ENCODE results near the gene PPP3R1.

PPP3R1 gene

GRCh38 chr2:68266655-68267054, 14.3 kb upstream of the PPP3R1 start:
- no peaks in the 10 kb centered on the region for H3K36me3 ChIP-seq (ENCODE audit: insufficient read depth, low read length)
- no peak overlapping the region for H3K27ac ChIP-seq (ENCODE audit: low read depth, low read length, poor library complexity, severe bottlenecking)
- H3K27me3 ChIP-seq (ENCODE audit: insufficient read depth, low read length), result no peaks in the 10 kb centered on the region
- no peaks in the 10 kb centered on the region for H3F3A ChIP-seq (ENCODE audit: insufficient read depth, low read length)
- no peak overlapping the region for H3K9ac ChIP-seq (ENCODE audit: low read length)
- no peaks in the 10 kb centered on the region for H3K4me1 ChIP-seq (ENCODE audit: insufficient read depth, low read length, severe bottlenecking)
- H3K4me2 ChIP-seq (ENCODE audit: low read length), result no peak overlapping the region
- no peaks in the 10 kb centered on the region for H3K9me3 ChIP-seq (ENCODE audit: low read length)
- H3K4me3 ChIP-seq (ENCODE audit: low read depth, low read length, poor library complexity, severe bottlenecking), result no peak overlapping the region
- no peaks in the 10 kb centered on the region for H4K20me1 ChIP-seq (ENCODE audit: insufficient read depth, low read length)
- H2AFZ ChIP-seq (ENCODE audit: low read length), result no peak overlapping the region
- no peak for TF ChIP-seq CTCF (IDR thresholded peaks at IDR 0.05; ENCODE audit: low read length)
- TF ChIP-seq EZH2 (IDR thresholded peaks at IDR 0.05; ENCODE audit: borderline replicate concordance, low read length), result no peak
- no peaks in the 10 kb centered on the region for H3K9me2 ChIP-seq (ENCODE audit: low read depth, low read length)
- no peaks in the 10 kb centered on the region for H3K79me2 ChIP-seq (ENCODE audit: insufficient read depth, low read length)

- Histone ChIP-seq H3K79me2 (ENCODE audit: insufficient read depth, low read length) (no peaks in the 10 kb centered on the region), H3F3A (ENCODE audit: insufficient read depth, low read length) (no peaks in the 10 kb centered on the region), H3K9me2 (ENCODE audit: low read depth, low read length) (no peaks in the 10 kb centered on the region), H3K27ac (ENCODE audit: low read depth, low read length, poor library complexity, severe bottlenecking) (no peak overlapping the region), H3K9me3 (ENCODE audit: low read length) (no peaks in the 10 kb centered on the region), H3K9ac (ENCODE audit: low read length) (no peak overlapping the region), H3K36me3 (ENCODE audit: insufficient read depth, low read length) (no peaks in the 10 kb centered on the region), H2AFZ (ENCODE audit: low read length) (no peak overlapping the region), H3K4me1 (ENCODE audit: insufficient read depth, low read length, severe bottlenecking) (no peaks in the 10 kb centered on the region), H3K27me3 (ENCODE audit: insufficient read depth, low read length) (no peaks in the 10 kb centered on the region), H4K20me1 (ENCODE audit: insufficient read depth, low read length) (no peaks in the 10 kb centered on the region), H3K4me3 (ENCODE audit: low read depth, low read length, poor library complexity, severe bottlenecking) (no peak overlapping the region), H3K4me2 (ENCODE audit: low read length) (no peak overlapping the region)
- TF ChIP-seq CTCF (IDR thresholded peaks at IDR 0.05; ENCODE audit: low read length) (no peak), EZH2 (IDR thresholded peaks at IDR 0.05; ENCODE audit: borderline replicate concordance, low read length) (no peak)
Measured at GRCh38 chr2:68263632-68264031, 11.3 kb upstream of the PPP3R1 start.

GRCh38 chr2:68258851-68259250, 6.5 kb upstream of the PPP3R1 start:
- H3K9ac ChIP-seq (ENCODE audit: low read length), result no peak overlapping the region
- H3K4me1 ChIP-seq (ENCODE audit: insufficient read depth, low read length, severe bottlenecking), result peaks cover 21% of the 10 kb centered on the region
- no peak overlapping the region for H2AFZ ChIP-seq (ENCODE audit: low read length)
- TF ChIP-seq CTCF (IDR thresholded peaks at IDR 0.05; ENCODE audit: low read length), result no peak
- TF ChIP-seq EZH2 (IDR thresholded peaks at IDR 0.05; ENCODE audit: borderline replicate concordance, low read length), result no peak
- H3K9me2 ChIP-seq (ENCODE audit: low read depth, low read length), result no peaks in the 10 kb centered on the region
- H3K27ac ChIP-seq (ENCODE audit: low read depth, low read length, poor library complexity, severe bottlenecking), result no peak overlapping the region
- H3K4me2 ChIP-seq (ENCODE audit: low read length), result no peak overlapping the region
- H3K9me3 ChIP-seq (ENCODE audit: low read length), result no peaks in the 10 kb centered on the region
- H3K36me3 ChIP-seq (ENCODE audit: insufficient read depth, low read length), result no peaks in the 10 kb centered on the region
- no peaks in the 10 kb centered on the region for H3K27me3 ChIP-seq (ENCODE audit: insufficient read depth, low read length)
- no peak overlapping the region for H3K4me3 ChIP-seq (ENCODE audit: low read depth, low read length, poor library complexity, severe bottlenecking)
- no peaks in the 10 kb centered on the region for H3F3A ChIP-seq (ENCODE audit: insufficient read depth, low read length)
- peaks cover 4% of the 10 kb centered on the region; the same call in 1 of the 2 replicates for H3K79me2 ChIP-seq (ENCODE audit: insufficient read depth, low read length)
- no peaks in the 10 kb centered on the region for H4K20me1 ChIP-seq (ENCODE audit: insufficient read depth, low read length)

Measured in OCI-LY1 (cell line).